Panc1 (cell line): ENCODE data around the gene SF3B1.

Source experiments
- POLR2AphosphoS5 ChIP-seq: IDR thresholded peaks from 2 replicates; pipeline ENCODE4 v1.6.1; 2012; ENCODE audit warnings: mild to moderate bottlenecking, low read depth, low read length, moderate library complexity
- REST ChIP-seq, 2 experiments: IDR thresholded peaks; 2 replicates each; pipeline ENCODE4 v1.6.1; 2011 to 2012; ENCODE audit warnings: low read depth in 2 of 2, control low read depth in 1 of 2, low read length in 1 of 2, mild to moderate bottlenecking in 1 of 2, moderate library complexity in 1 of 2; ENCODE audit not compliant: insufficient read depth in 1 of 2
- SIN3A ChIP-seq: IDR thresholded peaks from 2 replicates; pipeline ENCODE4 v1.6.1; 2012; ENCODE audit warnings: low read depth, mild to moderate bottlenecking, low read length, moderate library complexity, borderline replicate concordance; ENCODE audit not compliant: insufficient read depth
- TCF7L2 ChIP-seq: IDR thresholded peaks from 2 replicates; pipeline ENCODE4 v1.6.1; 2011; ENCODE audit warnings: mild to moderate bottlenecking, low read depth, low read length, inconsistent platforms
- TF ChIP-seq, protein P1 (sequence below): fragments of 450-650 bp; IDR thresholded peaks from 2 replicates; pipeline ENCODE4 v1.5.1; 2017; ENCODE audit warnings: mild to moderate bottlenecking

DNA sequence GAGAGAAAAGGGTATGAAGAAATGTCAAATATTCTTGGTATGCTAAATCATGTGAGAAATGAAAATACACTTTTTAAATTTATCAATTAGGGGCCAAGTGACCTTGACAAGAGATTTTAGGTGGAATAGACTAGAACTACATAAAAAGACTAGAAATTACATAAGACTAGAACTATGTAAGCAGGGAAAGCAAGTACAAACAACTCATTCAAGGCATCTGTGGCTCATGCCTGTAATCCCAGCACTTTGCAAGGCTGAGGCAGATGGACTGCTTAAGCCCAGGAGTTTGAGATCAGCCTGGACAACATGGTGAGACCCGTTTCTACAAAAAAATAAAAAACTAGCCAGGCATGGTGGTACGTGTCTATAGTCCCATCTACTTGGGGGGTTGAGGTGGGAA lies 20.3 kb downstream of the SF3B1 start:
- TF ChIP-seq POLR2AphosphoS5 (no peak), REST (IDR thresholded peaks at IDR 0.05; ENCODE audit: insufficient read depth in 1 of 2, low read depth in 2 of 2, low read length in 1 of 2) (no peak), TCF7L2 (no peak), SIN3A (no peak)
- TF ChIP-seq, protein P1, sequence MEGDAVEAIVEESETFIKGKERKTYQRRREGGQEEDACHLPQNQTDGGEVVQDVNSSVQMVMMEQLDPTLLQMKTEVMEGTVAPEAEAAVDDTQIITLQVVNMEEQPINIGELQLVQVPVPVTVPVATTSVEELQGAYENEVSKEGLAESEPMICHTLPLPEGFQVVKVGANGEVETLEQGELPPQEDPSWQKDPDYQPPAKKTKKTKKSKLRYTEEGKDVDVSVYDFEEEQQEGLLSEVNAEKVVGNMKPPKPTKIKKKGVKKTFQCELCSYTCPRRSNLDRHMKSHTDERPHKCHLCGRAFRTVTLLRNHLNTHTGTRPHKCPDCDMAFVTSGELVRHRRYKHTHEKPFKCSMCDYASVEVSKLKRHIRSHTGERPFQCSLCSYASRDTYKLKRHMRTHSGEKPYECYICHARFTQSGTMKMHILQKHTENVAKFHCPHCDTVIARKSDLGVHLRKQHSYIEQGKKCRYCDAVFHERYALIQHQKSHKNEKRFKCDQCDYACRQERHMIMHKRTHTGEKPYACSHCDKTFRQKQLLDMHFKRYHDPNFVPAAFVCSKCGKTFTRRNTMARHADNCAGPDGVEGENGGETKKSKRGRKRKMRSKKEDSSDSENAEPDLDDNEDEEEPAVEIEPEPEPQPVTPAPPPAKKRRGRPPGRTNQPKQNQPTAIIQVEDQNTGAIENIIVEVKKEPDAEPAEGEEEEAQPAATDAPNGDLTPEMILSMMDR: no peak
